Measurements from ENCODE around the gene NOL4L. TPM values are rescaled to one million over a fixed set of nuclear protein-coding genes. Genes with fewer than 3 reads are reported as not detected.

Gene NOL4L
- total RNA-seq, 4 donors from 2014 or later, result 5.9 to 20.5 (median 6.9) TPM

DNA sequence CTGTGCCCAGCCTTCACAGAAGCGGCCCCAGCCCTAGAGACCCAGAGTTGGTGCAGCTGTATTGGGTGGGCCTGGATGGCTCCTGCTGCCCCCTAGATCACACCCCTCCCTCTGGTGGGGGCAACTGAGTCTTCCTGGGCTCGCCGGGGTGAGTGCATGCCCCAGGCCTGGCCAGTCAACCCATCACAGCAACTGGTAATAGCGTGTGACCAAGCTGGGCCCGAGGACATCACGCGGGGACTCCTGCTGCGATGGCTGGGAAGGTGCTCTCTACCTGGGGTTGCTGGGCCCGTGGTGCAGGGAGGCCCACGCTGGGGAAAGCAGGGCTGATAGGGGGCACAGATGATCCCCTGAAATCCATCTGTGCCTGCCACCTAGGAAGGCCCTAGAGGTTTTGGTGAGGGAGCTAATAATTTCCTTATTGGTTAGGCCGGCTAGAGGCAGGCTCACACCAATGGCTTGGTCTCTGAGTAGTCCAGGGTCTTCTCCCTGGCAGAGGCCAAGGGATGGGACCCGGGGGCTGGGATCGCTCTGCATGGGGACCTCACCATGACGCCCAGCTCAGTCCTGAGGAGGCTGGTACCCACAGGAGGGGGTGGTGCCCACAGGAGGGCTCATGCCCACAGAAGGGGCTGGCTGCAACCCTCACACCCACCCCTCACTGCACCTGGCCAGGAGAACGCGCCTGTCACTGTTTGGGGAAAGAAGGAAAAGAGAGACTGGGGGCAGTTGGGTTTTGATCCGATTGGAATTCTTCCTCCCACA, 123.1 kb downstream of the NOL4L start:
- TF ChIP-seq, protein P1, sequence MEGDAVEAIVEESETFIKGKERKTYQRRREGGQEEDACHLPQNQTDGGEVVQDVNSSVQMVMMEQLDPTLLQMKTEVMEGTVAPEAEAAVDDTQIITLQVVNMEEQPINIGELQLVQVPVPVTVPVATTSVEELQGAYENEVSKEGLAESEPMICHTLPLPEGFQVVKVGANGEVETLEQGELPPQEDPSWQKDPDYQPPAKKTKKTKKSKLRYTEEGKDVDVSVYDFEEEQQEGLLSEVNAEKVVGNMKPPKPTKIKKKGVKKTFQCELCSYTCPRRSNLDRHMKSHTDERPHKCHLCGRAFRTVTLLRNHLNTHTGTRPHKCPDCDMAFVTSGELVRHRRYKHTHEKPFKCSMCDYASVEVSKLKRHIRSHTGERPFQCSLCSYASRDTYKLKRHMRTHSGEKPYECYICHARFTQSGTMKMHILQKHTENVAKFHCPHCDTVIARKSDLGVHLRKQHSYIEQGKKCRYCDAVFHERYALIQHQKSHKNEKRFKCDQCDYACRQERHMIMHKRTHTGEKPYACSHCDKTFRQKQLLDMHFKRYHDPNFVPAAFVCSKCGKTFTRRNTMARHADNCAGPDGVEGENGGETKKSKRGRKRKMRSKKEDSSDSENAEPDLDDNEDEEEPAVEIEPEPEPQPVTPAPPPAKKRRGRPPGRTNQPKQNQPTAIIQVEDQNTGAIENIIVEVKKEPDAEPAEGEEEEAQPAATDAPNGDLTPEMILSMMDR (IDR thresholded peaks at IDR 0.05; ENCODE audit: low read depth), result no peak

DNA sequence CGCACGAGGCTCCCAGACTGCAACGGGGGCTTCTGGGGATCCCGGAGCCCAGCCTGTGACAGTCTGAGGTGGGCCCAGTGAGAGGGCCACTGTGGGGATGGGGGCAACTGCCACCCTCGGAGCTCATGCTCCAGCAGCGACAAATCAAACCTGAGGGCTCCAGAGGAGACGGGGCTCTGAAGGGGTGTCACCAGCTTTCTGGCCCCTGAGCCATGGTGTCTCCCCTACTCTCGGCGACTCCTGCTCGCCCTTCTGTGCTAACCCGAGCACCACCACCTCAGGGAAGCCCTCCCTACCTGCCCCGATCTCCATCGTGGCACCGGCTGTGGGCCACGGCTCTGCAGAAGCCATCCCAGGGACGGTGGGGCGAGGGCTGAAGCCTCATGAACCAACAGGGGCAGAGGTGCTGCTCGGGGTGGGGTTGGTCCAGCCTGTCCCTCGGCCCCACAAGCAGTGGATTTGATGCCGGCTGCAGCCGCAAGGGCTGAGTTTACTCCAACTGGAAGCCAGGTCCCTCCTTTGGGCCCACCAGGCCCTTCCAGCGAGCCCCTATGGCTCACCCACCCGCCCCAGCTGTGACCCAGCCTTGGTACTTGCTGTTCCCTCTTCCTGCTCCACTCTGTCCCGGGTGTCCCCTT, 124.3 kb downstream of the NOL4L start:
- TF ChIP-seq, protein P1 (IDR thresholded peaks at IDR 0.05; ENCODE audit: low read depth), result no peak

DNA sequence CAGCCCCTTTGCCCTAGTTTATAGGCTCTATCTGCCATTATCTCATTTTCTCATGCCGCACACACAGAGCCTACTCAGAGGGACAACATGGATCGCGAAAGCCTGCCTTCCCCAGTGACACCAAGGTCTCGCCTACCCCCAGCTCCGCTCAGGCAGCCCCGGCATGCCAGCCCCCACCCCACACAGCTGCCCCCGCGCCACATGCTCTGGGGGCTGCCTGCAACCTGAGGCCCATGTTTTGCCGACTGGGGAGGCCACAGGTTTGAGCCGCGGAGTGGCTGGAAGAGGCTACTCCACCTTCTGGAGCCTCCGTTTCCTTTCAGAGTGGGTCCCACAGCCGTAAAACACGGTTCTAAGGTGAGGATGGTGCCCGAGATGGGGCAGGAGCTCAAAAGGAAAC, 124.9 kb downstream of the NOL4L start:
- TF ChIP-seq, protein P1 (IDR thresholded peaks at IDR 0.05; ENCODE audit: low read depth), result no peak

DNA sequence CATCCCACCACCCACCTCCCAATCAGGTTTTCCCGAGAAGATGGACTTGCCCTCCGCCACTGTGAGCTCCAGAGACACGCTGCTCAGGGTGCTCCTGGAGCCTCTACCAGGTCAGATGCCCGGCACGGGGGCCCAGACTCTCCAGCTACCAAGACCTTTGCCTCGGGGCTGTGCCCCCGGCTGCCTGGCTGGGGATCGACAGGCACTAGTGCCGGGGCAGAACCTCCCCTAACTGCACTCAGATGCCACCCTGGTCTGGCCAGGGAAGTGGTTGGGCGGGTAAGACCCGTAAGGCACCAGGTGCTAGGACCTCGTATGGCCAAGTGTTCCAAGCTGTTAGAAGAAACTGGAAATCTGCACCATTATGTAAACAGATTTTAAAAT, 126.3 kb downstream of the NOL4L start:
- TF ChIP-seq, protein P1 (IDR thresholded peaks at IDR 0.05; ENCODE audit: low read depth), result no peak

DNA sequence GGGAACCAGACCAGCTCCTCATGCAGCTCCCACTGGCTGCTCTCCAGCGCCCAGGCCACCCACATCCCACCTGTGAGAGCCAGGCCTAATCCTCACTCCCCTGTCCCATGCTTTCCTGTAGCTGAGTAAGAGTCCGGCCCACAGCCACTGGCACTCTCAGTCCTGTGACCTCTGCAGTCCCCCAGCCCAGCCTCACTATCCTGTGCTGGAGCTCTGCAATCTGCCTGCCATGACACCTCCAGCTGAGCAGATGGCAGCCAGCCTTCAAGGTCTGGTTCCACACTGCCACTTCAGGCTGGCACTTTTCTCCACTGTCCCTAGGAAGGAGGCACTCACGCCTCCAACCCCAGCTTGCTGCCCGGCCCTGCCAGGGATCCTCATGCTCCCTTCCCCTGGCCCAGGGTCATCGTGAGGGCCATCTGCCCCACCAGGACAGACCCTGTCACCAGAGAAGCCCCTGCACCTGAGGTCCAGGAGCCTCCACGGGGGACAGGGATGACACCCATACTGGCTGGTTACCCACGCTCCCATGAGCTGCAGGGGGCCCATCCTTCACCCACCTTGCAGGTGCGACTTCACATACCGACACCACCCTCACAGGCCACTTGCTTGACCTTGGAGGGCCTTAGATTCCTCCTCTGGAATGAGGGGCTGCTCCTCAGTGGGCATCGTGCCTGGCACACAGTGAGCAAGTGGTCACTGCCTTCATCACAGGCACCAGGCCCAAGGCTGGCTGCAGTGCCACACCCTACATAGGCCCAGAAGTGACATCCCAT, 126.9 kb downstream of the NOL4L start:
- TF ChIP-seq, protein P1 (IDR thresholded peaks at IDR 0.05; ENCODE audit: low read depth), result no peak

DNA sequence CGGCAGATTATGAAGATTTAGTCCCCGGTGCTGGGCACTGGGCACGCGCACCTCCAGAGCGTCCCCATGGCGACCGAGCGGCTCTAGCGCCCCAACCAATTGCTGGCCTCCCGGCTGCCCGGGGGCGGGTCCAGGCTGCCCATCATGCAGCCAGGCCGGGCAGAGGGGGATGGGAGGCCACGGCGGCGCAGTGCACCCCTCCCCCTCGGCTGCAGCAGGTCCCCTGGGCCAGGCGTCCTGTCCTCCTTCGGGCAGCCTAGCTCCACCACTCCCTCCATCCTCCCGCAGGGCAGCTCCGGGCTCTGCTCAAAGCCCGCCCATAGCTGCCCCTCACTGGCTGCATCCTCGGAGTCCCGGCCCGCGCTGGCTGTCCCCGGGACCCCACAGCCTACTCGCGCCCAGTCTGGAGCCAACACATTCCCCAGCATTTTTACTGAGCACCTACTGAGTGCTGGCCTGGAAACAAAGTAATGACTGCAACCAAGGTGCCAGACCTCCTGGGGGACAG, 127.6 kb downstream of the NOL4L start:
- TF ChIP-seq, protein P1 (IDR thresholded peaks at IDR 0.05; ENCODE audit: low read depth), result no peak
